HL-60 (cell line): Measurements from ENCODE around the gene MRPL2.

Experiments
- DNase-seq, 2 experiments: peaks; one replicate each; pipeline ENCODE4 v3.0.0-alpha.2; 2010 to 2020; ENCODE audit warnings: low read depth in 1 of 2, low spot score in 1 of 2
- H3K27ac ChIP-seq: fragments of 250-450 bp; sonication (Bioruptor Pico); replicated peaks from 2 replicates; pipeline ENCODE4 v1.5.1; 2020; ENCODE audit warnings: mild to moderate bottlenecking, moderate library complexity
- H3K27me3 ChIP-seq: fragments of 250-450 bp; sonication (Bioruptor Pico); 2 replicates; pipeline ENCODE4 v1.5.1; 2021; ENCODE audit warnings: mild to moderate bottlenecking, moderate library complexity; ENCODE audit not compliant: insufficient read depth, poor library complexity, severe bottlenecking
- H3K4me3 ChIP-seq: replicated peaks from 2 replicates; pipeline ENCODE4 v1.5.1; 2011; ENCODE audit warnings: mild to moderate bottlenecking, control low read depth, low read length; ENCODE audit not compliant: insufficient read depth
- CTCF ChIP-seq: IDR thresholded peaks from one replicate; pipeline ENCODE4 v1.5.1; 2011; ENCODE audit warnings: low read length, control low read depth, inconsistent platforms; ENCODE audit not compliant: insufficient read depth
- GABPA ChIP-seq: IDR thresholded peaks from 2 replicates; pipeline ENCODE4 v1.6.1; 2012; ENCODE audit warnings: low read depth
- POLR2AphosphoS5 ChIP-seq: IDR thresholded peaks from 2 replicates; pipeline ENCODE4 v1.6.1; 2012; ENCODE audit warnings: low read depth
- REST ChIP-seq: IDR thresholded peaks from 2 replicates; pipeline ENCODE4 v1.6.1; 2012; ENCODE audit warnings: low read depth; ENCODE audit not compliant: insufficient replicate concordance
- SPI1 ChIP-seq: IDR thresholded peaks from 2 replicates; pipeline ENCODE4 v1.6.1; 2012; ENCODE audit warnings: low read depth, mild to moderate bottlenecking, borderline replicate concordance

MRPL2 gene

GRCh38 chr6:43078691-43079090 is 19.5 kb upstream of the MRPL2 start:
- Histone ChIP-seq H3K27ac (no peak overlapping the region), H3K27me3 (peaks cover 27% of the 10 kb centered on the region), H3K4me3 (no peak overlapping the region)
- TF ChIP-seq REST (no peak), CTCF (no peak), POLR2AphosphoS5 (no peak), GABPA (no peak), SPI1 (no peak)
- DNase-seq: no peak

- no peak for DNase-seq
- Histone ChIP-seq H3K4me3 (no peak overlapping the region), H3K27ac (no peak overlapping the region), H3K27me3 (peaks cover 27% of the 10 kb centered on the region)
- TF ChIP-seq REST: no peak
- no peak for TF ChIP-seq CTCF
- TF ChIP-seq GABPA: no peak
- TF ChIP-seq POLR2AphosphoS5: no peak
- TF ChIP-seq SPI1: no peak
Measured at GRCh38 chr6:43077981-43078511, 18.8 kb upstream of the MRPL2 start.

- H3K27me3 ChIP-seq: peaks cover 27% of the 10 kb centered on the region
- H3K27ac ChIP-seq: no peak overlapping the region
- TF ChIP-seq REST (no peak), POLR2AphosphoS5 (no peak)
- no peak overlapping the region for H3K4me3 ChIP-seq
- no peak for DNase-seq
Measured at GRCh38 chr6:43077333-43077809, 18.1 kb upstream of the MRPL2 start.
